D721Med (cell line): ENCODE results near the gene PABPC1L.

Experiments
- DNase-seq: peaks from one replicate; pipeline ENCODE4 v3.0.0; 2011; ENCODE audit warnings: low spot score; ENCODE audit not compliant: insufficient read length
- FAIRE-seq: peaks from 2 replicates; lab custom pipeline; 2011; peaks lifted over from hg19 to GRCh38; lab: Jason Lieb, UNC
- CTCF ChIP-seq: IDR thresholded peaks from 2 replicates; pipeline ENCODE4 v1.5.1; 2012; ENCODE audit warnings: mild to moderate bottlenecking, control low read depth; ENCODE audit not compliant: insufficient read depth; ENCODE audit errors: missing control alignments

The PABPC1L gene

GRCh38 chr20:44942264-44942973 is 32.6 kb downstream of the PABPC1L start:
- FAIRE-seq (no peak), DNase-seq (no peak)
- TF ChIP-seq CTCF, result no peak

GRCh38 chr20:44943828-44944227 is 34.0 kb downstream of the PABPC1L start:
- TF ChIP-seq CTCF, result no peak

GRCh38 chr20:44945261-44945660 is 35.4 kb downstream of the PABPC1L start:
- TF ChIP-seq CTCF, result no peak
- DNase-seq (no peak), FAIRE-seq (no peak)

More at GRCh38 chr20:44943828-44944227, 34.0 kb downstream of the PABPC1L start:
- DNase-seq (no peak), FAIRE-seq (no peak)

GRCh38 chr20:44946271-44946852 is 36.5 kb downstream of the PABPC1L start:
- no peak for TF ChIP-seq CTCF
- no peak for FAIRE-seq

GRCh38 chr20:44948107-44948506 is 38.2 kb downstream of the PABPC1L start:
- FAIRE-seq (no peak), DNase-seq (no peak)
- no peak for TF ChIP-seq CTCF

More at GRCh38 chr20:44946271-44946852, 36.5 kb downstream of the PABPC1L start:
- DNase-seq, result no peak

- DNase-seq, result no peak
- TF ChIP-seq CTCF, result no peak
- FAIRE-seq, result no peak
Measured at GRCh38 chr20:44948513-44948912, 38.7 kb downstream of the PABPC1L start.

GRCh38 chr20:44950368-44950767 is 40.5 kb downstream of the PABPC1L start:
- DNase-seq, result no peak
- no peak for FAIRE-seq
- TF ChIP-seq CTCF, result no peak
